Right ventricle myocardium inferior (tissue), 1 donor: ENCODE results near the gene PRELP. TPM values are rescaled to one million over a fixed set of nuclear protein-coding genes. Genes with fewer than 3 reads are reported as not detected.
A peak's percentile ranks its signal among the peaks of the same experiment; 100 is the strongest.

Source experiments
- ATAC-seq: fragments of 200-7000 bp; cut with Tn5 transposase; one replicate; pipeline ENCODE4 v1.9.1; 2020; ENCODE audit warnings: mild to moderate bottlenecking, moderate library complexity
- DNase-seq: peaks from one replicate; pipeline ENCODE4 v3.0.0; 2021; ENCODE audit errors: missing footprints
- intact Hi-C: fragments of 100-400 bp; cut with DNase I; formaldehyde crosslinking; loops from one replicate; pipeline ENCODE4 v1.11.0; 2022
- total RNA-seq: library from RNA; stranded (reverse); fragmentation: NEBNext Ultra II Directional; extraction: Animal tissue kit (Norgen Biotek cat#: 25700); gene quantifications from one replicate; pipeline ENCODE4 v1.2.1, GENCODE V29; 2021
- donor health status: DM: no; HTN: yes; CAD: no; lungs with severe emphysema.

PRELP gene
- total RNA-seq, 1 donor from 2014 or later: 27.1 TPM

DNA sequence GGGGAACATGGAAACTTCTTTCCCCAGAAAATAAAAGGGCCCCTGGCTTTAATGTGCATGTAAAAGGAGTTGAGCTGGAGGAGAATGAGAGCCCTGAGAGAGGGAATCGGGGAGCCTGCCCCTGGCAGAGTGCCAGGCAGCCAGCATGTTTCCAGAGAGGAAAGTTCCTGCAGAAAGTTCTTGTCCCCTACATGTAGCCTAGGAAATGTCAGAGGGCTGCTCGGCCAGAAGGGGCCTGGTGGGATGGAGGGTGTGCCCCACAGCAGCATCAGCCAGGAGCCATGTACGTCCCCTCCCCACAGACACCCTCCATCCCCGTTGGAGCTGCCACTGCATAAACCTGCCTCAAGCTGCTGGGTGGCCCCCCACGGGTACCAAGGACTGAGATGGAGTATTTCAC, 5.4 kb upstream of the PRELP start:
- ATAC-seq (no peak), DNase-seq (no peak)
- intact Hi-C loops: no loop called here

DNA sequence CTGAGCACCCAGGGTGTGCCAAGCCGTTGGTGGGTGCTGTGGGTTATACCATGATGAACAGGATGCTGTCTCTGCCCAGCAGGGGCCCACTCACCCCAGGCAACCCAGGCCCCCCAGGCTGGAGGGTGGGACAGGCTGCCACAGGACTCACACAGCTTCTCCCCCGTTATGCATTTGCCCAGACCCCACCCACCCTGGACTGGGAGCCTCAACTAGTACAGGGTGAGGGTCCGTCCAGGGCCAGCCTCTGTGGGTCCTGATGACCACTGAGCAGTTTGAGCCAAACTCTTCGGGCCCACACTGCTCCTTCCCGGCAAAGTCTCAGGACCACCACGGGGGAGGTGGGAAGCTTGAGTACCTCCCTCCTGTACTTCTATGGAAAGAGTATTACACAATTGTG, 3.8 kb upstream of the PRELP start:
- DNase-seq (no peak), ATAC-seq (no peak)
- intact Hi-C loops: no loop called here

DNA sequence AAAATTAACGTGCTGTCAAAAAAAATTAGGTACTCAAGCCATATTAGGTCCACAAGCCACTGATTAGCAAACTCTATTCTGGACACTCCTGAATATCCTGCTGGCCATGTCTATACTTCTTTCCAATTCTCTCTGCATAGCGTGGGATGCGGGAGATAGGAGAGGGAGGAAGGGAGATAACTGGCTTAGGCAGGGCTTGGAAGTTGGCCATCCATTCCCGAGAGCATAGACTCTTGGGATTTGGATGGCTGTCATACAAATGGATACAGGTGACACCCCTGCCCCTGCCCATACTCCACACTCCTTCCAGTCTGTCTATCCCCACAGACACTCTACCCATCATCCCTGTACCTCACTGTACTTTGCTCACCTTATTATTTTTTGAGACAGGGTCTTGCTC, 2.3 kb upstream of the PRELP start:
- DNase-seq: no peak
- intact Hi-C loops: no loop called here

DNA sequence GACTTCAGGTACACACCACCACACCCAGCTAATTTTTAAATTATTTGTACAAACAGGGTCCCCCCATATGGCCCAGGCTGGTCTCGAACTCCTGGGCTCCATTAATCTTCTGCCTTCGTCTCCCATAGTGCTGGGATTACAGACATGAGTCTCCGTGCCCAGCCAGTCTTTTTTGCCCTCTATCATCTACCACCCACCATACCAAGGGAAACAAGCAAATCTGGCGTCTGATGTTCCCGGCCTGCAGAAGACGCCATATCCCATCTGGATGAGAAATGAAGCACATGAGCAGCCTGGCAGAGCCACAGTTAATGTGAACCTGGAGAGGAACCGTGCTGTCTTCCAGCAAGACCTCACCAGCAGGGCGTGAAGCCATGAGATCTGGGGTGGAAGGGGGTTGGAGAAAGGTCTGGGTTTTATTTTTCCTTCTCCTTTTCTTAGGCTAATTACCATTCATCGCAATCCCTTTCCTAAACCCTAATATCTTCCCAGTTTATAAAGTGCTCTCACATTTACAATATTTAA, 1.8 kb upstream of the PRELP start:
- DNase-seq: no peak
- ATAC-seq: no peak
- intact Hi-C loops: no loop called here

More for the DNA sequence above, 2.3 kb upstream of the PRELP start:
- ATAC-seq: no peak

DNA sequence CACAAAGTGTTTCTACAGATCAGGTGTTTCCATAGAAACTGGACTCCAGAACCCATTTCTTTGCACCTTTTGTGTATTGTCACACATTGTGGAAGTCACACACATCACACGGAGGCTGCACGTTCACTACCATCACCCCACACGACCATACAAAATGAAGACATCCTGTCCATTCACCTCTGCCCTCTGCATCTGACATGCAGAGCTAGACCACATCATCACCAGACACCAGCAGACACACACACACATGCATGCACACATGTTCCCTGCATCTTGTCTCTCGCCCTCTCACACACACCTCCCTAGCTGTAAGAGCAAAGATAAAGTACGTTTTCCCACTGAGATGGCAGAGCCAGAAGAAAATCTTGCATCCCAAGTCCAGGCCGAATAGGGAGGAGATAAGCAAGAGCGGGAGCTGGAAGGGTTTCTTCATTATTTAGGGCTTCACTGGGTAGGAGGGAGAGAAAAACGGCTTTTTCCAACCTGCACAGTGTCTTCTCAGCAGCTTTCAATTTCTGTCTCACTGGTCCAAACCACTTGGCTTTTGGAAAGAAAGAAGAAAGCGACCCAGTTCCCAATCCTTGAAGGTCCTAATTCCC, 709 bp downstream of the PRELP start:
- ATAC-seq (no peak), DNase-seq (no peak)
- intact Hi-C loops: no loop called here

DNA sequence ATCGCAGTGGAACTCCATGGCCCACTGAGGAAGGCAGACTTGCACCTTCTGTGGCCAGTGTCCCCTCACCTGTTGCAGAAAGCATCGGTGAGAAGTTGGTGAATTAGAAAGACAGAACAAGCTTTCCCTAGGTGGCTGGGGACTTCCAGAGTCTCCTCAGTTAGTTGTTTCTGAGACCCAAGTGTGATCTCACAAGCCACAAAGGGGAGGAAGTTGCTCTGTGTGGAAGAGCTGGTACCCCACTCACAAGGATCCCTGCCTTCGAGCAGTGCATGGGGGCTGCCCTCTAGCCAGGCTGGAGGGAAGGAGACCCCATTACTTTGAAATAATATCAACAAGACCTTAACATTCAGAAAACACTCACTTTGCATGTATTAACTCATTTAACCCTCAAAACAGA, 2.1 kb downstream of the PRELP start:
- intact Hi-C loops: no loop called here
- DNase-seq (no peak), ATAC-seq (no peak)

DNA sequence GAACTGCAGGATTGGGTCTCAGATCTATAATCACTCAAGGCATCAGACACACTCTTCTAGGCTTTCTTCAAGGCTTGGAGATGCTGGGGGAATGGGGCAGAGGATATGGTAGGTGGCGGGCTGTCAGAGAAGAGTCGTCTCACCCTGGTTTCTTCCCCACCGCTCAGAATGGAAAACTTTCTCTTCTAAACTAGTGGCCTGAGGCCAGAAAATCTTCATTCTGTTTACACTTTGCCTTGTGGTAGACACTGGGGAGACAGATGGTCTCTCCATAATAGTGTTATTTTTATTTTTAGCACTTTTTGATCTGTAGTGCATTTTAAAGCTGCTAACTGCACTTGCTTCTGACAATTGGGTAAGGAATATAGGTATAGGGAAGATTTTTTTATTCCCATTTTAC, 2.6 kb downstream of the PRELP start:
- ATAC-seq (no peak), DNase-seq (no peak)
- intact Hi-C loops: no loop called here

DNA sequence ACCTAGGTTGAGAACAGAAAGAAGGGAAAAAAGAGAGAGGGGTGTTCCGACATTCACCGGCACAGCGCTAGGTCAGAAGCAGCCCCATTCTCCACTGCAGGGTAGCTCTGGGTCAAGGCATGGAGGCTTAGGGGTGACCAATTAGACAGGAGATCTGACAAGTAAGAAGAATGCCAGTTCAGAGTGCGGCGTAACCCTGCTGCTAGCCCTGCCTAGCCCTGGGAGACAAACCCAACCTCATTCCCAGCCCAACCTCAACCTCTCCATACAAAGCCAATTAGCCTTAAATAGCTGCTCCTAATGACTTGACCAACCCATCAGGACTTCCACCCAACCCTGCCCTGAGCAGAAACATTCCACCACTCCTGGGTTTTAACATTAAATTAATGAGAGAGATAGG, 3.4 kb downstream of the PRELP start:
- no peak for DNase-seq
- ATAC-seq: no peak
- intact Hi-C loops: no loop called here

DNA sequence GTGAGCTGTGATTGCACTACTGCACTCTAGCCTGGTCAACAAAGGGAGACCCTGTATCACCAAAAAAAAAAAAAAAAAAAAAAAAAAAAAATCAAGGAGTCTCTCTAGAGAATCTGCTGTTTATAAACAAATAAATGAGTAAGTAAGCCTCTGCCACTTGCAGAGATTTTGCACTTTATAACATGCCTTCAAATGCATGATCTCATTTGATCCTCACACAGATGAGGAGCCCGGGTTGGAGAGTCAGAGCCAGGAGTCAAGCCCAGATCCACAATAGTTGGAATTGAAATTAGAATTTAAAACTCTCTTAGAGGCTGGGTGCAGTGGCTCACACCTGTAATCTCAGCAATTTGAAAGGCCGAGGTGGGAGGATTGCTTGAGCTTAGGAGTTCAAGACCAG, 4.0 kb downstream of the PRELP start:
- intact Hi-C loops: no loop called here
- DNase-seq (no peak), ATAC-seq (no peak)

DNA sequence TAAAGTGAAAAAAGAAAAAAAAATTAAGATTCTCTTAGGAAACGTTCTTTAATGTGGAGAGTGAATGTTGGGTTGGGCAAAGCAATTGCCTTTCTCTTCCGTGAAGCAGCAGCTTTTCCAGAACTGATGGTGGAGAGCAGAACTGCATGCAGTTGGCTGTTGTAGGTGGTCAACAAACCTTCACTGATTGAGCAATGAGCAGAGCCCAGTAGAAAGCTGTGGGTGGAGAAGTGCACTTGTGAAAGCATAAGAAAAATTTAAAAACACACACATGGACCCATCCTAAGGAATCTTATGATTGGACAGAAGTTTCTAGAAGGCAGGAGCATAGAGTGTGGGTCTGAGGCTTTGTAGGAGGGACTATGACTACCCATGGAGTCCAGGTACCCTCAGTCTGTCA, 4.5 kb downstream of the PRELP start:
- DNase-seq: no peak
- ATAC-seq: peak; percentile 52
- intact Hi-C loops: no loop called here

DNA sequence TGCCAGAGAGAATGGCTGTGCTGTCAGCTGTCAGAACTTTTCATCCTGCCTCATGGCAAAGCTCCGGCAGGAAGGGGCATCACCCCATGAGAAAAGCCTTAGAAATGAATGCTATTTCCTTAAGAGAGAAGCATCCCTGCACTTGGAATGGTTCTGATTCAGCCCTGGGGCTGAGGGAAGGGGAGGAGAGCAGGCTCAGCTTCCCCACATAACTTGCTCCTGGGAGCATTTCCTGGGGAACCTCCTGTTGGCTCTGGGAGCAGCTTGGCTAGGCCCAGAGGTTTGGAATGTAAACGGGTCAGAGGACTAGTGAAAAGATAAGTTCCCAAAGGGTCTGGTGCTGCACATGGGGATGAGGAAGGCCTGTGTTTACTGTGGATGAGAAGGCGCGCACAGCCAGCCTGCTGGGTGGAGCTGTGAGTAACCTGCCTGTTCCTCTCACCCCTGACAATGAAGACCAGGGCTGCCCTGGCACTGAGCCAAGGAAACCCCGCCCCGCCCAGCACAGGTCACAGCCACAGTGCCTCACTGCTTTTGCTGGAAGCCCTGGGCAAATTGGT, 5.0 kb downstream of the PRELP start:
- DNase-seq: no peak
- intact Hi-C loops: no loop called here
- ATAC-seq: peak; percentile 74

DNA sequence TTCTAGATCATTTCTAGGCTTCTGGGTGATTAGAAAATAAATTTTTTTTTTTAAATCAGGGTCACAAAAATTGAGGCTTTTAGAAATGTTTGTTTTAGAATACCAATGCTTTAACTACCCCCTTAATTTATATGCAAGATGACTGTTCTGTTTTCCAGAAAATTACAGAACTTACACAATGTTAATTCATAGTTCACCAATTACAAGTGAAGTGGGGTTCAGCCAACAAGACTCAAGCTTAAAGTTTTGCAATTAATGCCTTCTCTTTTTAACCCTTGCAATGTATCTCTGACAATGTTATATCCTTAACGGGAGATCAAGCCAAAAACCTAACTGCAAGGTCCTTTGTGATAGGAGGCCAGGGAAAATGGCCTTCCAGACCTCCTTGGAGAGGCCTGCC, 5.6 kb downstream of the PRELP start:
- ATAC-seq: no peak
- intact Hi-C loops: no loop called here
- no peak for DNase-seq

DNA sequence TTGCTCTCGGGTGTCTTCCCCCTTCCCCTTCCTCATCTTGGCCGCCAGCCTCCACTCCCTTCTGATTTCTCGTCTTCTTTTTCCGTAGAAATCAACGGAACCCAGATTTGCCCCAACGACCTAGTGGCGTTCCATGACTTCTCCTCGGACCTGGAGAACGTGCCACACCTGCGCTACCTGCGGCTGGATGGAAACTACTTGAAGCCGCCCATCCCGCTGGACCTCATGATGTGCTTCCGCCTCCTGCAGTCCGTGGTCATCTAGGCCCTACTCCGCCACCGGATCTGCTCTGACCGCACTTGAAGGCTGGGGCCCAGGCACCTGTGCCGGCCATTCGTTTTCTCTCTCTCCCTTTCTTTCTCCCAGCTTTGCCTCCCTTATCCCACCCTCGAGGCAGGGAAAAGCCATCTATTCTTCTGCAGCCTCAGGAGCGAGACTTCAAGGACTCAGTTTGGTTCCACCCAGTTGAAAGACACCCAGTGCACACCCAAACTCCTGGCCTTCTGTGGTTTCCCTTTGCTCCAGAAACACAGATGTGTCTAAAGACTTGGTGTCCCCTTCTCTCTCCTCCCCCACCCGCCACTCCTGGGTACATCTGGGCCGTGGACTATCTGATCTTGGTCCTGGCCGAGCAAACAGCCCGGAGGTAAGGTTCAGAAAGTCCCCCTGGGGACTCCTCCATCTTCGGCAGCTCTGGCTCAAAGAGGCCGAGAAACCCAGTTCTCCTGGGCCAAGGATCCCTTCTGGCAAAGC, 11.2 kb downstream of the PRELP start:
- ATAC-seq (peak; percentile 34), DNase-seq (no peak)
- intact Hi-C loops: loop anchor here (1.0 to 2.0 kb wide), 3 partner anchors 117 to 213 kb away; no protein-coding TSS in a partner anchor

DNA sequence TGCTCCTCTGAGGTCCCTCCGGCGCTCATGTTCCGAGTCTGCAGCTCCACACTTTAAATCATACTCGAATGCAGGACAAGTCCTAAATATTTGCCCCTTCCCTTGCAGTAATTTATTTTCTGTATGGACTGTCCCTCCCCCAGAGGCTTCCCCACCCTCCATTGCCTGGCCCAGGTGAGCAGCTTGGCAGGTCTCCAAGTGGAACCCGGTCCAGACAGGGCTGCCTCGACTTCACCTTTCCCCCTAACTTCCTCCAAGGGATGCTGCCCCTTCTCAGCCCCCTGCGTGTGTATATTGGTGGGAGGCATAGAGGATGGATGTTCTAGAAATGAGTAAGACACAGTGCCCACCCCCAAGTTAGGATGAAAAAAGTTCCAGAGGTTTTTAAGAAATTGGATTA, 12.9 kb downstream of the PRELP start:
- DNase-seq: no peak

DNA sequence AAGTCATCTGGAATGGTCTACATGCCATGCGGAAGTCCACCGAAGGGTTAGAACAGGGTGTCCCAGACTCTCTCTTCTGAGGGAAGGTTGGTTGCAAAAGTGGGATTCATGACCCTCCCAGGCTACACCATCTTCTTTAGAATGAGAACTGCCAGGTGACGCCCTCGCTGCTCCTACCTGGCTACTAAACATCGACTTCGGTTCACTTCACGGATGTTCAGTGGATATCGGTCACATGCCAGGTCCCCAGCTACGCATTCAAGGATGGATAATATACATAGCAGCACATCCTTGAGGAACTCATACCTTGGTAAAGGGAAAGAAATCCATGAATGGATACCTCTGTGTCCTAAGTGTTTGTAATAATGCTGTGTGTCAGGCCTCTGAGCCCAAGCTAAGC, 15.0 kb downstream of the PRELP start:
- intact Hi-C loops: no loop called here
- DNase-seq: no peak
- no peak for ATAC-seq

More for the DNA sequence above, 12.9 kb downstream of the PRELP start:
- no peak for ATAC-seq
- intact Hi-C loops: no loop called here

DNA sequence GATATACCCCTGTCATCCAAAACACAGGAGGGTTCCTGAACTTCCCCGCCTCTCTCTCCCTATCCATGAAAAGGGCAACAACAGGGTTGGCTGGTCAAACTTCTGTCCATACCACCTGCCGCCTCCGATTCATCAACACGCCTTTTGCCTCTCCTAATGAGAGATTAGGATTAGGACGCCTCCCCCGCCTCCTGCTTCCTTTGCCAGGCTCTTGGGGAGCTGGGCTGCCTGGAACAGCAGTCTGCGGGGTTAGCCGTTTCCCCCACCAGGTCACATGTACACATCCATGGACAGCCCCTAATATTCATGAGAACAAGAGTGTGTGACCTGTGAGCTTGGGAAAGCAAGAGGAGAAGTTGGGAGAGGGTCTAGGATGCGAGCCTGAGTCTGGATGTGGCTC, 16.1 kb downstream of the PRELP start:
- ATAC-seq (no peak), DNase-seq (no peak)
- intact Hi-C loops: no loop called here

DNA sequence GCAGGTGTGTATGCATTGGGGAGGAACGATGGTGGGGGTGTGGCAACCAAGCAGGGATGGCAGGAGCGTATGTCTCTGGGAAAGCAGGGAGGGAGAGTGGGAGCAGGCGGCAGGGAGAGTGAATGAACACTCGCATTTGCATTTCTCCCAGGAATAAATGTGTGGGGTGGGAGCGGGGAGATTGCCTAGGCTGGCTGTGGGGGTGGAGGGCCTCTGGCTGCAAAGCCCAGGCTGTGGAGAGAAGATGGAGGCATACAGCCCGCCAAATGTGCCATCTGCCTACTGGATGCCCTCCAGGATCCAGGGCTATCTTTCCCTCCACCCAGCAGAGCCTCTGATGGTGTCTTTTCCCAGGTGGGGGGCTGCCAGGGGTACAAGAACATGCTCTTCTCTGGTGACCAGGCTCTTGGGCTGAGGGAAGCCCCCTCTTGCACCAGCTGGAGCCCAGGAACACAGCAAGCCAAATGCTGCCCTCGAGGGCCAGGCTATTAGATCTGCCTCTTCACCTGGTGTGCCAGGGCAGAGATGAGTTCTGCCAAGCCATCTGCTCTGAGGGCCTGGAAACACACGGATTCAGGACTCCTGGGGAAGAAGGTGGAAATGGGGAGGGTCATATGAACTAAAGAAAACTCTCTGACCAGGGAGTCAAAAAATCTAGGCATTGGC, 16.6 kb downstream of the PRELP start:
- DNase-seq (no peak), ATAC-seq (no peak)
- intact Hi-C loops: no loop called here

DNA sequence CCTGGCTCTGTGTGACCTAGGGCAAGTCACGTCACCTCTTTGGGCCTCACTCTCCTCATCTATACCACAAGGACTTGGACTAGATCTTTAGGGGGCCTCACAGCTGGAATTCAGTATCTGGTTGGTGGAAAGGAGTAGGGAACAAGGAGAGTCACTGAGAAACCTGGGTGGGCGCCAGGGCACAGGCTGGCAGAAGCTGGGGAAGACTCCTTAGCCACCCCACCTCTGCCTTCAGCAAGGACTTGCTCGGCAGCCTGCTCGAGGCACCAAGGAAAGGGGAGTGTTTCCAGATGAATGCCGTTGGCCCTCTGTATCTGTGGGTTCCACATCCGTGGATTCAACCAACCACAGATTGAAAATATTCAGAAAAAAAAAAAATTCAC, 17.1 kb downstream of the PRELP start:
- peak; percentile 34 for DNase-seq
- intact Hi-C loops: no loop called here
- no peak for ATAC-seq

DNA sequence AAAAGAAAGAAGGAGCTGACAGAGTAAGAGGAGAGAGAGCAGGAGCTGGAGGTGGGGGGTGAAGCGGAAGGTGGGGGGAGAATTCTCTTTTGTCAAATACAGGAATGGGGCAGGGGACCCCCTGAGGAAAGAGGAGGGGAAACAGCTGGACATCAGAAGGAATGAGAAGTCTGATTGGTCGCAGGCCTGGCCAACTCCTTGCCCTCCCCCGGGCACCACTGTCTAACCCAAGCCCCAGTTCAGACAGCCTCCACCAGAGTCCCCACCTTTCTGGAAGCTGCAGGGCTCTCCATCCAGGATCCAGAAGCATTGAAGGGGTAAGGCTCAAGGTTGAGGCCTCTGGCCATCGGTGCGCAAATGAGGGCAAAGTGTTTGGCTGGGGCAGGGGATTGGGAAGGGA, 18.3 kb downstream of the PRELP start, which contains the start of gene OPTC:
TSS of gene OPTC (plus strand) at position 253 of the 400 bp plus-strand sequence. CDS start 1,853 bp downstream, outside the sequence.
- peak; percentile 33 for DNase-seq
- intact Hi-C loops: no loop called here
- ATAC-seq: no peak

DNA sequence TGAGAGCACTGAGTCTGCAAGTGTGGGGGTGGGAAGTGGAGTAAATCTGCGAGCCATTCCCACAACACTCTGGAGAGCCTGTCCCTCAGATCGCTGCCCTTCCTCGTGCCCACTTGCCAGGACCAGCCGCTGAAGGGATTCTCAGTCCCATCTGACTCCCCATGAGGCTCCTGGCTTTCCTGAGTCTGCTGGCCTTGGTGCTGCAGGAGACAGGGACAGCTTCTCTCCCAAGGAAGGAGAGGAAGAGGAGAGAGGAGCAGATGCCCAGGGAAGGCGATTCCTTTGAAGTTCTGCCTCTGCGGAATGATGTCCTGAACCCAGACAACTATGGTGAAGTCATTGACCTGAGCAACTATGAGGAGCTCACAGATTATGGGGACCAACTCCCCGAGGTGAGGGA, 20.2 kb downstream of the PRELP start:
- ATAC-seq (no peak), DNase-seq (peak; percentile 34)
- intact Hi-C loops: no loop called here
